Measurements from ENCODE around the gene RARRES2.
"Not testable (repeated sequence)": the region's sequence is repeated elsewhere in the genome, so short reads cannot be mapped to it uniquely, and the experiment has no call there.

Gene RARRES2

DNA sequence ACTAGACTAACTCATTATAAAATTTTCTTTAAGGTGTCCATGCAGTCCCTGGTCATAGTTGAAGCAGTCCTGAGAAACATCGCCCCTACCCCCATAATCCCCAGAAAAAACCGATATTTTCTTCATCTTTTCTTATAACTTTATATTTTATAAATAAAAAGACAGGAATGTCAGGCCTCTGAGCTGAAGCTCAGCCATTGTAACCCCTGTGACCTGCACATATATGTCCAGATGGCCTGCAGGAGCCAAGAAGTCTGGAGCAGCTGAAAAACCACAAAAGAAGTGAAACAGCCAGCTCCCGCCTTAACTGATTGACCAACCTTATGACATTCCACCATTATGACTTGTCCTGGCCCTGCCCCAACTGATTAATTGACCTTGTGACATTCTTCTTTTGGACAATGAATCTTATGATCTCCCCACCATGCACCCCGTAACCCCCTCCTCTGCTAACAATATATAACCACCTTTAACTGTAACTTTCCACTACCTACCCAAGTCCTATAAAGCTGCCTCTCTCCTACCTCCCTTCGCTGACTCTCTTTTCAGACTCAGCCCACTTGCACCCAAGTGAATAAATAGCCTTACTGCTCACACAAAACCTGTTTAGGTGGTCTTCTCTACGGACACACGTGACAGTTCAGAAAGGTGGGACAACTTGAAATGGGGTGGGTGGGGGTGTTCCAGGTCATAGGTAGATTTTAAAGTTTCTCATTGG lies 28.6 kb downstream of the RARRES2 start:
- ATAC-seq (replicated peaks; ENCODE audit: extremely low read depth, poor library complexity, severe bottlenecking); H3K27me3 Mint-ChIP-seq; H3K36me3 Mint-ChIP-seq (ENCODE audit: insufficient read depth); H3K9me3 Mint-ChIP-seq; H3K27ac Mint-ChIP-seq (ENCODE audit: low read depth); H3K4me3 Mint-ChIP-seq; DNase-seq (ENCODE audit: low spot score in 2 of 2): not testable (repeated sequence)
- peaks cover 14% of the 10 kb centered on the region for H3K4me1 Mint-ChIP-seq

DNA sequence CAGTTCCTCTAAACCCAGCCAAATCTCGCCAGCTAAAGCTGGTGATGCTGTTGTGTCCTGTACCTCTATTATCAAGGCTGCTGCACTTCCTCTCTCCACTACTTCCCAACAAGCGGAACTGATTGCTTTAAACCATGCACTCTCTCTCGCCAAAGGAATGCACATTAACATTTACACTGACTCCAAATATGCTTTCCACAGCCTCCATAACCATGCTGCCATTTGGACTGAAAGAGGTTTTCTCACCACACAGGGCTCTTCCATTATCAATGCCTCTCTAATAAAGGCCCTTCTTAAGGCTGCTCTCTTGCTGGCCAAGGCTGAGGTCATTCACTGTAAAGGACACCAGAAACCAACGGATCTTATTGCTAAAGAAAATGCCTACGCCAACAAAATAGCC lies 29.7 kb downstream of the RARRES2 start:
- ATAC-seq (replicated peaks; ENCODE audit: extremely low read depth, poor library complexity, severe bottlenecking) (no peak), DNase-seq (ENCODE audit: low spot score in 2 of 2) (no peak)
- Mint-ChIP-seq H3K9me3 (no peaks in the 10 kb centered on the region), H3K4me1 (peaks cover 14% of the 10 kb centered on the region), H3K4me3 (no peak overlapping the region), H3K27me3 (no peaks in the 10 kb centered on the region), H3K27ac (ENCODE audit: low read depth) (no peak overlapping the region), H3K36me3 (ENCODE audit: insufficient read depth) (peaks cover 6% of the 10 kb centered on the region)

DNA sequence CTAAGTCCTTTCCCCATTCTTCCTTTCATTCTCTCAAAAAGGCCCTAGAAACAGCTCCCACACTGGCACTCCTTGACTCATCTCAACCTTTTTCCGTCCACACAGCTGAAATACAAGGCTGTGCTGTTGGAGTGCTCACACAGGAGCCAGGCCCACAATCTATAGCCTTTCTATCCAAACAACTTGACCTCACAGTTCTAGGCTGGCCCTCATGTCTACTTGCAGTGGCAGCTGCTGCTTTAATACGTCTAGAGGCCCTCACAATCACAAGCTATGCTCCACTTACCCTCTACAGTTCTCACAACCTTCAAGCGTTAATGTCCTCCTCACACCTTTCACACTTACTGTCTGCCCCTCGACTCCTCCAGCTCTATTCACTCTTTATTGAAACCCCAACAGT lies 30.3 kb downstream of the RARRES2 start:
- Mint-ChIP-seq H3K4me1 (peaks cover 14% of the 10 kb centered on the region), H3K4me3 (no peak overlapping the region), H3K27ac (ENCODE audit: low read depth) (no peak overlapping the region), H3K27me3 (no peaks in the 10 kb centered on the region), H3K9me3 (no peaks in the 10 kb centered on the region), H3K36me3 (ENCODE audit: insufficient read depth) (peaks cover 6% of the 10 kb centered on the region)
- DNase-seq (ENCODE audit: low spot score in 2 of 2), result no peak
- ATAC-seq (replicated peaks; ENCODE audit: extremely low read depth, poor library complexity, severe bottlenecking), result no peak

DNA sequence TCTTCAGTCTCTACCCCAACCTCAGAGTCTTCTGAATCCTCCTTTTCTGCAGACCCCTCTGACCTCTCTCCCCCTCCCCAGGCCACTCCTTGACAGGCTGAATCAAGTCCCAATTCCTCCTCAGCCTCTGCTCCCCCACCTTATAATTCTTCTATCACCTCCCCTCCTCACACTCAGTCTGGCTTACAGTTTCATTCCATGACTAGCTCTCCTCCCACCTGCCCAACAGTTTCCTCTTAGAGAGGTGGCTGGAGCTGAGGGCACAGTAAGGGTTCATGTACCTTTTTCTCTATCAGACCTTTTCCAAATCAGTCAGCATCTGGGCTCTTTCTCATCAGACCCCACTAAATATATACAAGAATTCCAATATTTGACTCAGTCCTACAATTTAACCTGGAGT lies 32.9 kb downstream of the RARRES2 start:
- Mint-ChIP-seq H3K27ac (ENCODE audit: low read depth) (no peak overlapping the region), H3K9me3 (no peaks in the 10 kb centered on the region), H3K4me3 (no peak overlapping the region), H3K4me1 (peaks cover 14% of the 10 kb centered on the region), H3K27me3 (no peaks in the 10 kb centered on the region), H3K36me3 (ENCODE audit: insufficient read depth) (no peaks in the 10 kb centered on the region)
- ATAC-seq (replicated peaks; ENCODE audit: extremely low read depth, poor library complexity, severe bottlenecking) (no peak), DNase-seq (ENCODE audit: low spot score in 2 of 2) (no peak)

DNA sequence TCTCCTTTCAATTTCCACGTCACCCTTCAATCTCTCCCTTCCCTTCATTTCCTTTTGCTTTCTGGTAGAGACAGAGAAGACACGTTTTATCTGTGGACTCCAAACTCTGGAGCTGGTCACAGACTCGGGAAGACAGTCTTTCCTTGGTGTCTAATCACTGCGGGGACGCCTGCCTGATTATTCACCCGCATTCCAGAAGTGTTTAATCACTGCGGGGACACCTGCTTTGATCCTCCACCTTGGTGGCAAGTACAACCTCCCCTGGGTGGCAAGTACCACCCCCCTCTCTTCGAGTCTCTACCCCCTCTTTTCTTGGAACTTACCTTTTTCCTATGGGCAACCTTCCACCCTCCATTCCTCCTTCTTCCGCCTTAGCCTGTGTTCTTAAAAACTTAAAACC lies 33.5 kb downstream of the RARRES2 start:
- Mint-ChIP-seq H3K4me1 (peaks cover 16% of the 10 kb centered on the region), H3K9me3 (no peaks in the 10 kb centered on the region), H3K4me3 (no peak overlapping the region), H3K36me3 (ENCODE audit: insufficient read depth) (no peaks in the 10 kb centered on the region), H3K27me3 (no peaks in the 10 kb centered on the region), H3K27ac (ENCODE audit: low read depth) (peak overlapping the region; percentile 42)
- DNase-seq (ENCODE audit: low spot score in 2 of 2) (no peak), ATAC-seq (replicated peaks; ENCODE audit: extremely low read depth, poor library complexity, severe bottlenecking) (no peak)

DNA sequence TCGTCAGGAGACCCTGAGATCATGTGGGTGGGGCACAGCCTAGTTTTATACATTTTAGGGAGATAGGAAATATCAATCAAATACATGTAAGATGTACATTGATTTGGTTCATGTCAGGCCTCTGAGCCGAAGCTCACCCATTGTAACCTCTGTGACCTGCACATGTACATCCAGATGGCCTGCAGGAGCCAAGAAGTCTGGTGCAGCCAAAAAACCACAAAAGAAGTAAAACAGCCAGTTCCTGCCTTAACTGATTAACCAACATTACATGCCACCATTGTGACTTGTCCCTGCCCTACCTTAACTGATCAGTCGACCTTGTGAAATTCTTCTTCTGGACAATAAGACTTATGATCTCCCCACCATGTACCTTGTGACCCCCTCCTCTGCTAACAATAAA lies 34.3 kb downstream of the RARRES2 start:
- H3K4me3 Mint-ChIP-seq, result no peak overlapping the region
- H3K36me3 Mint-ChIP-seq (ENCODE audit: insufficient read depth), result no peaks in the 10 kb centered on the region
- DNase-seq (ENCODE audit: low spot score in 2 of 2), result no peak
- no peak for ATAC-seq (replicated peaks; ENCODE audit: extremely low read depth, poor library complexity, severe bottlenecking)
- peaks cover 17% of the 10 kb centered on the region for H3K4me1 Mint-ChIP-seq
- no peaks in the 10 kb centered on the region for H3K27me3 Mint-ChIP-seq
- H3K9me3 Mint-ChIP-seq, result no peaks in the 10 kb centered on the region
- no peak overlapping the region for H3K27ac Mint-ChIP-seq (ENCODE audit: low read depth)

DNA sequence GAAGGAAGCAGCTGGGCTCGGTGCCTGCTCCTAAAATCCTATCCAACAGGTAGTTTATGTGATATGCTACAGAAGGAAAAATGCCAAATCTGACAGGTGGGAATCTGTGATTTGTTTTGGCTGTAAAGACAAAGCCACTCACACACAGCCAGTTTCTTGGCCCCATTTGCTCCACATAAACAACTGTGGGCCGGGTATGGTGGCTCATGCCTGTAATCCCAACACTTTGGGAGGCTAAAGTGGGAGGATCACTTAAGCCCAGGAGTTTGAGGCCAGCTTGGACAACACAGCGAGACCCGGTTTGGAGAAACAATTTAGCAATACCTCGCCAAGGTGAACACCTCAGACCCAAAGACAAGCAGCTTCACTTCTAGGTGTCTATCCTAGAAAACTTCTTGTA lies 35.1 kb downstream of the RARRES2 start:
- not testable (repeated sequence) for H3K27ac Mint-ChIP-seq (ENCODE audit: low read depth); H3K4me3 Mint-ChIP-seq; H3K36me3 Mint-ChIP-seq (ENCODE audit: insufficient read depth); H3K27me3 Mint-ChIP-seq; H3K9me3 Mint-ChIP-seq; ATAC-seq (replicated peaks; ENCODE audit: extremely low read depth, poor library complexity, severe bottlenecking); DNase-seq (ENCODE audit: low spot score in 2 of 2)
- H3K4me1 Mint-ChIP-seq, result peaks cover 17% of the 10 kb centered on the region

DNA sequence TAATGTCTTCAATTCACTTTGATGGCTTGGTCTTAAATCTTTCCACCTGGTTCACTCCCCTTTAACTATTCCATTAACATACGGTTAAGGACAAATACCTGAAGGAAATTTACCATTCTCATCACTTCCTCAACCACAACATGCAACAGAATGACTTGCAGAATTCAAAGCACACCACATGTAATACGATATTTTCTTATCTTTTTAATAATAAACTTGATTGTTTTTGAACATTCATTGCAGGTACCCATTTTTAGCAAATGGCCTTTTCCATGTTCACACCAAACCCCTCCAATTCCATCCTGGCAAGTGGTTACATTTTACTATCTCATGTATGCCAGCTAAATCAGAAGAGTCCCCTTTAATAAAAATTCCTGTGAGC lies 35.5 kb downstream of the RARRES2 start:
- not testable (repeated sequence) for H3K27me3 Mint-ChIP-seq; H3K4me3 Mint-ChIP-seq; H3K9me3 Mint-ChIP-seq; ATAC-seq (replicated peaks; ENCODE audit: extremely low read depth, poor library complexity, severe bottlenecking); H3K27ac Mint-ChIP-seq (ENCODE audit: low read depth); H3K36me3 Mint-ChIP-seq (ENCODE audit: insufficient read depth); DNase-seq (ENCODE audit: low spot score in 2 of 2)
- peaks cover 17% of the 10 kb centered on the region for H3K4me1 Mint-ChIP-seq

DNA sequence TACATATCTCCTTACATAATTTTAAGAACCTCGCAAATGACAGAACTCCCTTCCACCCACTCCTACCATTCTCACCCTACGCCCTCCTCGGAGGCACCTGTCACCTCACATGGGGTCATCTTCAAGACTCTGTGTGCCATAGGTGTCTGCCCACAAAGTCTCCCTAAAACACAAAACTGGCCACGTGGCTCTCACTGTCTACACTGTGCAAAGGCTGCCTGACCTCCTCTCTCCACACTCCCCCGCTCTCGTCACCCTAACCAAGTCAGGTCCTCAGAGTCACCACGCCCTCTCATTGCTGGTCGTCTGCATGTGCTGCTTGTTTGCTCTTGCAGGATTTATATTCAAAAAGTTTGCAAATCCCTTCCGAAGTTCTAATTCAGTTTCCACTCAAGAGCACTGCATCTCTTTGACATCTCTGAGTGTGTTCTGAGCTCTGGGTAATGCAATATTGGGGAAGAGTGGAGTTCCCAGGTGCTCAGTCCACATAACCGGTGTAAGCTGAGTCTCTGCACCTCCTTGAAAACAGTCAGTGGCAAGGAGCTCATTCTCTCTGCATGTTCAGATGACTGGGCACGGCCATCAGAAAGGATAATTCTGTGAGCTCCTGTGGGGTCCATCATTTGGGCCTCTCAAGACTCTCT lies 36.0 kb downstream of the RARRES2 start:
- ATAC-seq (replicated peaks; ENCODE audit: extremely low read depth, poor library complexity, severe bottlenecking); DNase-seq (ENCODE audit: low spot score in 2 of 2); H3K36me3 Mint-ChIP-seq (ENCODE audit: insufficient read depth); H3K9me3 Mint-ChIP-seq; H3K4me3 Mint-ChIP-seq; H3K27ac Mint-ChIP-seq (ENCODE audit: low read depth); H3K27me3 Mint-ChIP-seq: not testable (repeated sequence)
- peaks cover 17% of the 10 kb centered on the region for H3K4me1 Mint-ChIP-seq

DNA sequence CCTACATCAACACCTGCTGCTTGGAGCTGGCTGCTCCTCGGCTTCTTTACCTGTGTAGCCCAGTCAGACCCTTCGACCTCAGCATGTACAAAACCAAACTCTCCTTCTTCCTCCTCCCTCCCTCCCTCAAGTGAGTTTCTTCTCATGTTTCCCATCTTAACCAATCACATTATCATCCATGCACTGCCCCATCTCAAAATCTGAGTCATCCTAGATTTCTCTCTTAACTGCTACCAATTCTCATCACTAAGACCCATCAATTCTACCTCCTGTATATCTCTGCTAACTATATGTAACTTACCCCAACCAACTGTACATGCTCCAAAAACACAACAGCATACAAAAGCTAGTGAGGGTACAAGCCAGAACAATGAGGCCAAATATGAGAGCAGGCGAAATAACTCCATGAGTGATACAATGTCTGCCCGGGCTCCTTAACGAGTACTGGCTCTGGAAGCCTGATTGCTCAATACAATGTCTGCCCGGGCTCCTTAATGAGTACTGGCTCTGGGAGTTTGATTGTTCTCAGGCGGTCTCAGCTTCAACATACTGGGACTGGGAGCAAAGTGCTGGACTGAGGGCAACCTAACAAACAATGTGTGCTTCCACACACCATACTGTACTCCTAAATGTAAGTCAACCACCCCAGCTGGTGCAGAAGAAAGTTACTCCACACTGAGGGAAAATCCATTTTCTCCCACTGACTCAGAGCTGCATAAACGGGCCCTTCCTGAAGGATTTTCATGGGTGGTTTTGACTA lies 36.8 kb downstream of the RARRES2 start:
- peaks cover 17% of the 10 kb centered on the region for H3K4me1 Mint-ChIP-seq
- not testable (repeated sequence) for H3K9me3 Mint-ChIP-seq; H3K27me3 Mint-ChIP-seq; H3K4me3 Mint-ChIP-seq; ATAC-seq (replicated peaks; ENCODE audit: extremely low read depth, poor library complexity, severe bottlenecking); H3K27ac Mint-ChIP-seq (ENCODE audit: low read depth); DNase-seq (ENCODE audit: low spot score in 2 of 2); H3K36me3 Mint-ChIP-seq (ENCODE audit: insufficient read depth)

DNA sequence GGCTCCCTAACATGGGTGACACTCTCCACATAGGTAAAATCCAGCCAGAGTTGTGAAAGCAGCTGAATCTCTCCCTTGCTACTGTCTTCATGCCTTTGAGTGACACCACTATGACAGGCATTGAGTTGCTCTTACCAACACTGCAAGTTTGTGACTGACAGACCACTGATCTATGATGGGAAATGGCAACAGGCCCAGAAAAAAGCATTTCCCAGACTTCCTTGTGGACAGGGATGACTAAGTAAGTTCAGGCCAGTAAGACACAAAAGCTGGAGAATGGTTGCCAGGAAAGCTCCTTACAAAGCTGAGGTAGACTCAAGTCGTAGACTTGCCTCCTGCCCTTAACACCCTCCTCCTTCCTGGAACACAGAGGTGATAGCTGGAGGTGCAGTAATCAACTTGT lies 38.5 kb downstream of the RARRES2 start:
- H3K27me3 Mint-ChIP-seq; H3K27ac Mint-ChIP-seq (ENCODE audit: low read depth); ATAC-seq (replicated peaks; ENCODE audit: extremely low read depth, poor library complexity, severe bottlenecking); H3K36me3 Mint-ChIP-seq (ENCODE audit: insufficient read depth); H3K9me3 Mint-ChIP-seq; DNase-seq (ENCODE audit: low spot score in 2 of 2); H3K4me1 Mint-ChIP-seq; H3K4me3 Mint-ChIP-seq: not testable (repeated sequence)

DNA sequence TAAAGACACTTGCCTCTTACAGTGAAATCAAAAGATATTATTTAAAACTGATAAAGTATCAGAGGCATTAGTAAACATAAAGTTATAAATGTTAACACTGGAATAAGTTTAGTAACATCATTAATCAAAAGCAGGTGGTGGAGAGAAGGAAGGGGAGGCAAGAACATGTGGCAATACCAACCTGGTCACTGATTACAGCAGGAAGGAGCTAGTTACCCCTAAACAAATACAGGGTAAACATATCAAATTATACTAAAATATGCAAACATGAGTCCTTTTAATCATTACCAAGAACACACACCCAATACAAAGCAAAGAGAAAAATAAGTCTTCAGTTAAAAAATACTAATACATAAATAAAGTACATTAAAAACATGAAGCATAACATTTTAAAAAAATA lies 43.5 kb downstream of the RARRES2 start:
- ATAC-seq (replicated peaks; ENCODE audit: extremely low read depth, poor library complexity, severe bottlenecking); H3K4me3 Mint-ChIP-seq; DNase-seq (ENCODE audit: low spot score in 2 of 2); H3K27ac Mint-ChIP-seq (ENCODE audit: low read depth); H3K36me3 Mint-ChIP-seq (ENCODE audit: insufficient read depth); H3K4me1 Mint-ChIP-seq; H3K27me3 Mint-ChIP-seq; H3K9me3 Mint-ChIP-seq: not testable (repeated sequence)

DNA sequence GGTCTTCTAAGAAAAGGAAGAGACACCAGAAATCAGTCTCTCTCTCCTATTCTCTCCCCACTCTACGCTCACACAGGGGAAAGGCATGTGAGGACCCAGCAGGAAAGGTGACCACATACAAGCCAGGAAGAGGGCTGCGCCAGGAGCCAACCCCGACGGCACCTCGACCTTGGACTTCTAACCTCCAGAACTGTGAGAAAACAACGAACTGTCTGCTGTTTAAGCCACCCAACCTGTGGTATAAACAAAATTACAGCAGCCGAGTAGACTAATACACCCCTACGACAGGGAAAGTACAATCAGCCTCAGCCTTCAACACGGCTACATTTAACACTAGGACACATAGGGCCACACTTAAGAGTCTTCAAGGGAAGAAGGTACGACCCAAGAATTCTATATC lies 44.6 kb downstream of the RARRES2 start:
- not testable (repeated sequence) for H3K9me3 Mint-ChIP-seq; ATAC-seq (replicated peaks; ENCODE audit: extremely low read depth, poor library complexity, severe bottlenecking); H3K27me3 Mint-ChIP-seq; H3K4me1 Mint-ChIP-seq; H3K27ac Mint-ChIP-seq (ENCODE audit: low read depth); H3K4me3 Mint-ChIP-seq; H3K36me3 Mint-ChIP-seq (ENCODE audit: insufficient read depth); DNase-seq (ENCODE audit: low spot score in 2 of 2)

All from central memory CD8-positive, alpha-beta T cell (primary cell).